ENCODE measurements around the gene LHX1.

GRCh38 chr17:36993227-36993626 lies 56.0 kb downstream of the LHX1 start:
- TF ChIP-seq, protein P1, sequence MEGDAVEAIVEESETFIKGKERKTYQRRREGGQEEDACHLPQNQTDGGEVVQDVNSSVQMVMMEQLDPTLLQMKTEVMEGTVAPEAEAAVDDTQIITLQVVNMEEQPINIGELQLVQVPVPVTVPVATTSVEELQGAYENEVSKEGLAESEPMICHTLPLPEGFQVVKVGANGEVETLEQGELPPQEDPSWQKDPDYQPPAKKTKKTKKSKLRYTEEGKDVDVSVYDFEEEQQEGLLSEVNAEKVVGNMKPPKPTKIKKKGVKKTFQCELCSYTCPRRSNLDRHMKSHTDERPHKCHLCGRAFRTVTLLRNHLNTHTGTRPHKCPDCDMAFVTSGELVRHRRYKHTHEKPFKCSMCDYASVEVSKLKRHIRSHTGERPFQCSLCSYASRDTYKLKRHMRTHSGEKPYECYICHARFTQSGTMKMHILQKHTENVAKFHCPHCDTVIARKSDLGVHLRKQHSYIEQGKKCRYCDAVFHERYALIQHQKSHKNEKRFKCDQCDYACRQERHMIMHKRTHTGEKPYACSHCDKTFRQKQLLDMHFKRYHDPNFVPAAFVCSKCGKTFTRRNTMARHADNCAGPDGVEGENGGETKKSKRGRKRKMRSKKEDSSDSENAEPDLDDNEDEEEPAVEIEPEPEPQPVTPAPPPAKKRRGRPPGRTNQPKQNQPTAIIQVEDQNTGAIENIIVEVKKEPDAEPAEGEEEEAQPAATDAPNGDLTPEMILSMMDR (IDR thresholded peaks at IDR 0.05; ENCODE audit: low read depth, low read length, poor library complexity, severe bottlenecking): no peak
- no peak for TF ChIP-seq EZH2phosphoT487 (IDR thresholded peaks at IDR 0.05; ENCODE audit: borderline replicate concordance, low read length)
